C1 segment of cervical spinal cord (tissue), 14 donors: ENCODE data around the gene HOXD11.

Experiments
- DNase-seq, 14 donors: peaks; one replicate each; lab custom pipeline; 2025; lab: John Stamatoyannopoulos, UW

Gene HOXD11

GRCh38 chr2:176148751-176149421 lies 41.8 kb downstream of the HOXD11 start:
- DNase-seq: no peak

GRCh38 chr2:176149481-176149938 lies 42.4 kb downstream of the HOXD11 start:
- DNase-seq: no peak

- DNase-seq: no peak
These were observed 43.0 kb downstream of the HOXD11 start for GRCh38 chr2:176149939-176150583.

GRCh38 chr2:176150584-176151441 lies 43.7 kb downstream of the HOXD11 start:
- DNase-seq: peak in 1 of 14 donors; percentile 34

- peak in 7 of 14 donors; percentile 20 to 65 (median 41) for DNase-seq
These were observed 44.6 kb downstream of the HOXD11 start, which contains the start of gene HOXD4 for GRCh38 chr2:176151442-176152287. Gene HOXD4, plus strand, starts transcription at chr2:176151550. Its CDS starts 84 bp downstream, at chr2:176151634.

GRCh38 chr2:176152350-176153181 lies 45.5 kb downstream of the HOXD11 start:
- no peak for DNase-seq

- no peak for DNase-seq
These were observed 47.6 kb downstream of the HOXD11 start for GRCh38 chr2:176154576-176155252.

- DNase-seq: no peak
These were observed 48.4 kb downstream of the HOXD11 start for GRCh38 chr2:176155356-176156044.

- no peak for DNase-seq
These were observed 49.3 kb downstream of the HOXD11 start for GRCh38 chr2:176156301-176156806.

- no peak for DNase-seq
These were observed 49.9 kb downstream of the HOXD11 start, which contains the start of gene HOXD3 for GRCh38 chr2:176156807-176157498. Gene HOXD3, plus strand, starts transcription at chr2:176157307. Its CDS starts 11,808 bp downstream, at chr2:176169115.

- peak in 4 of 14 donors; percentile 30 to 48 (median 34) for DNase-seq
These were observed 50.6 kb downstream of the HOXD11 start for GRCh38 chr2:176157499-176158185.

- peak in 2 of 14 donors; percentile 25 to 28 for DNase-seq
These were observed 51.1 kb downstream of the HOXD11 start for GRCh38 chr2:176158186-176158591.

GRCh38 chr2:176158855-176159662 lies 52.0 kb downstream of the HOXD11 start:
- DNase-seq: peak in 1 of 14 donors; percentile 55
